HepG2 (cell line): ENCODE measurements around the gene TBX10. TPM values are rescaled to one million over a fixed set of nuclear protein-coding genes. Genes with fewer than 3 reads are reported as not detected.

ENCODE experiments used
- ATAC-seq: fragments of 200-7000 bp; cut with Tn5 transposase; 3 replicates; pipeline ENCODE4 v1.9.1; 2020; ENCODE audit warnings: mild to moderate bottlenecking, moderate library complexity
- BruUV-seq: library from RNA; stranded (reverse); fragments of 400-500 nt; replicated peaks from 2 replicates; lab custom pipeline; 2021; lab: Mats Ljungman, UMichigan
- CTCF ChIA-PET: fragments of 300-600 bp; formaldehyde crosslinking; extraction: SDS; loops from one replicate; lab custom pipeline; 2021; ENCODE audit warnings: low total read pairs, inconsistent platforms, low intra/inter-chr PET ratio; lab: Yijun Ruan, JAX
- POLR2A ChIA-PET: fragments of 350-600 bp; sonication (Branson Sonifier 250); formaldehyde crosslinking; loops from one replicate; lab custom pipeline; 2020; ENCODE audit warnings: antibody characterized with exemption, inconsistent platforms; lab: Yijun Ruan, JAX
- DNase-seq: peaks from one replicate; pipeline ENCODE4 v3.0.0-alpha.2; 2015; ENCODE audit warnings: low spot score
- FAIRE-seq: peaks from 3 replicates; lab custom pipeline; 2011; peaks lifted over from hg19 to GRCh38; lab: Jason Lieb, UNC
- H2AFZ ChIP-seq: one replicate; pipeline ENCODE4 v1.6.1; 2011; ENCODE audit warnings: low read length, inconsistent platforms
- H3K27ac ChIP-seq: fragments of 300-600 bp; 3 replicates; pipeline ENCODE4 v1.8.0; 2011; ENCODE audit warnings: mixed run types, mild to moderate bottlenecking, mixed read lengths, low read length, inconsistent platforms; ENCODE audit not compliant: insufficient read depth; ENCODE audit errors: extremely low read length
- H3K27me3 ChIP-seq, 2 experiments: fragments of 200-600 bp in 1 of 2; 2 replicates in 1 of 2; 3 replicates in 1 of 2; pipeline versions ENCODE4 v1.6.0 to v1.8.0; 2011; ENCODE audit warnings: low read length in 2 of 2, mild to moderate bottlenecking in 2 of 2, moderate library complexity in 2 of 2, inconsistent platforms in 1 of 2; ENCODE audit not compliant: insufficient read depth in 2 of 2, control insufficient read depth in 1 of 2
- H3K36me3 ChIP-seq, 2 experiments: fragments of 200-600 bp in 1 of 2; replicated peaks in 1 of 2; 2 replicates in 1 of 2; 3 replicates in 1 of 2; pipeline versions ENCODE4 v1.5.1 to v1.8.0; 2011; ENCODE audit warnings: low read length in 2 of 2, inconsistent platforms in 1 of 2; ENCODE audit not compliant: insufficient read depth in 2 of 2, control insufficient read depth in 1 of 2
- H3K4me1 ChIP-seq: 2 replicates; pipeline ENCODE4 v1.5.1; 2012; ENCODE audit warnings: low read length, inconsistent platforms; ENCODE audit not compliant: insufficient read depth
- H3K4me2 ChIP-seq: 2 replicates; pipeline ENCODE4 v1.6.0; 2011; ENCODE audit warnings: low read depth, low read length, inconsistent platforms
- H3K4me3 ChIP-seq, 3 experiments: fragments of 200-600 bp in 1 of 3; sonication (generic), shearing (Covaris generic) in 1 of 3; replicated peaks in 1 of 3; 2 replicates each; pipeline ENCODE4 v1.5.1; 2011 to 2016; ENCODE audit warnings: low read length in 3 of 3, inconsistent platforms in 2 of 3, low read depth in 2 of 3, mild to moderate bottlenecking in 2 of 3, control low read depth in 1 of 3, mixed read lengths in 1 of 3; ENCODE audit not compliant: insufficient read depth in 1 of 3
- H3K79me2 ChIP-seq: one replicate; pipeline ENCODE4 v1.6.1; 2011; ENCODE audit warnings: low read length, inconsistent platforms; ENCODE audit not compliant: insufficient read depth
- H3K9ac ChIP-seq: 2 replicates; pipeline ENCODE4 v1.6.0; 2011; ENCODE audit warnings: mild to moderate bottlenecking, low read depth, low read length, inconsistent platforms; ENCODE audit not compliant: insufficient read depth
- H3K9me3 ChIP-seq: 2 replicates; pipeline ENCODE4 v1.5.1; 2012; ENCODE audit warnings: mild to moderate bottlenecking, low read length
- H4K20me1 ChIP-seq: 2 replicates; pipeline ENCODE4 v1.6.0; 2011; ENCODE audit warnings: inconsistent platforms, mild to moderate bottlenecking, low read length, moderate library complexity; ENCODE audit not compliant: insufficient read depth
- KDM5B ChIP-seq: sonication (generic); formaldehyde crosslinking; IDR thresholded peaks from 2 replicates; pipeline ENCODE4 v1.4.0; 2020; ENCODE audit warnings: missing genetic modification reagents, mild to moderate bottlenecking, borderline replicate concordance
- ZBTB33 ChIP-seq: sonication (generic); formaldehyde crosslinking; IDR thresholded peaks from 2 replicates; pipeline ENCODE4 v1.4.0; 2020; ENCODE audit warnings: missing genetic modification reagents
- ZFP90 ChIP-seq: sonication (generic); formaldehyde crosslinking; IDR thresholded peaks from 2 replicates; pipeline ENCODE4 v1.8.0; 2022; ENCODE audit warnings: missing genetic modification reagents, mild to moderate bottlenecking, inconsistent platforms, borderline replicate concordance
- ZNF3 ChIP-seq: IDR thresholded peaks from 2 replicates; pipeline ENCODE4 v1.7.0; 2017; ENCODE audit warnings: inconsistent platforms
- ZNF460 ChIP-seq: sonication (generic); formaldehyde crosslinking; IDR thresholded peaks from 2 replicates; pipeline ENCODE4 v1.5.1; 2020; ENCODE audit warnings: missing genetic modification reagents, mild to moderate bottlenecking, borderline replicate concordance
- ZNF672 ChIP-seq: sonication (generic); formaldehyde crosslinking; IDR thresholded peaks from 2 replicates; pipeline ENCODE4 v1.8.1; 2022; ENCODE audit warnings: missing genetic modification reagents
- ZNF761 ChIP-seq: sonication (generic); formaldehyde crosslinking; conservative IDR thresholded peaks from 2 replicates; pipeline ENCODE4 v1.4.0; 2020; ENCODE audit warnings: mild to moderate bottlenecking, missing genetic modification reagents
- WGBS: methylation state at CpG from one replicate; pipeline ENCODE4 v1.1.6; 2017; ENCODE audit warnings: low lambda C conversion rate; 5-methylcytosine and 5-hydroxymethylcytosine counted together
- in situ Hi-C: cut with HindIII; loops from 2 replicates; pipeline ENCODE4 v1.10.0; 2017; ENCODE audit warnings: low pct_unique_long_range_greater_than_20kb; ENCODE audit not compliant: extremely low pct_ligation_motif_present
- intact Hi-C: fragments of 100-400 bp; cut with micrococcal nuclease; formaldehyde crosslinking; loops from one replicate; pipeline ENCODE4 v1.10.0; 2022; ENCODE audit not compliant: unreplicated experiment
- polyA plus RNA-seq, 8 experiments: library from polyadenylated mRNA; depleted of rRNA in 3 of 8; stranded (reverse) in 7 of 8; unstranded in 1 of 8; fragments of >200 nt; fragmentation: Illumina TruSeq in 4 of 8; extraction: Trizol in 4 of 8; gene quantifications; 2 replicates each; pipeline versions ENCODE4 v1.2.1 to v1.2.3, GENCODE V29; 2011 to 2016; ENCODE audit warnings: low read depth in 4 of 8, missing spikeins in 1 of 8, mixed read lengths in 1 of 8; ENCODE audit not compliant: insufficient read depth in 1 of 8
- total RNA-seq, 5 experiments: library from RNA; depleted of rRNA; stranded (reverse); fragments of >200 nt; fragmentation: Illumina TruSeq; extraction: Trizol; gene quantifications; 2 replicates each; pipeline ENCODE4 v1.2.3, GENCODE V29; 2016; ENCODE audit warnings: low read depth in 1 of 5
- TF ChIP-seq, protein P1 (sequence below): IDR thresholded peaks from 2 replicates; pipeline ENCODE4 v1.6.1; 2012; ENCODE audit warnings: low read depth, low read length, improper control_type of control experiment

The TBX10 gene
- total and polyA plus RNA-seq, 2 of the 13 experiments (the other 11 are each of a cell fraction or from before 2014, with no cell fraction given) = 0.27 to 1.7 TPM

- TF ChIP-seq ZNF3 (CRISPR knock-in tag) = no peak
- no peak for TF ChIP-seq ZFP90 (CRISPR knock-in tag)
- no peak for TF ChIP-seq ZNF460 (CRISPR knock-in tag)
- TF ChIP-seq, protein P1, sequence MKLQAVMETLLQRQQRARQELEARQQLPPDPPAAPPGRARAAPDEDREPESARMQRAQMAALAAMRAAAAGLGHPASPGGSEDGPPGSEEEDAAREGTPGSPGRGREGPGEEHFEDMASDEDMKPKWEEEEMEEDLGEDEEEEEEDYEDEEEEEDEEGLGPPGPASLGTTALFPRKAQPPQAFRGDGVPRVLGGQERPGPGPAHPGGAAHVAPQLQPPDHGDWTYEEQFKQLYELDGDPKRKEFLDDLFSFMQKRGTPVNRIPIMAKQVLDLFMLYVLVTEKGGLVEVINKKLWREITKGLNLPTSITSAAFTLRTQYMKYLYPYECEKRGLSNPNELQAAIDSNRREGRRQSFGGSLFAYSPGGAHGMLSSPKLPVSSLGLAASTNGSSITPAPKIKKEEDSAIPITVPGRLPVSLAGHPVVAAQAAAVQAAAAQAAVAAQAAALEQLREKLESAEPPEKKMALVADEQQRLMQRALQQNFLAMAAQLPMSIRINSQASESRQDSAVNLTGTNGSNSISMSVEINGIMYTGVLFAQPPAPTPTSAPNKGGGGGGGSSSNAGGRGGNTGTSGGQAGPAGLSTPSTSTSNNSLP = no peak
Measured at GRCh38 chr11:67647471-67647870, 7.9 kb upstream of the TBX10 start (continued).

DNA sequence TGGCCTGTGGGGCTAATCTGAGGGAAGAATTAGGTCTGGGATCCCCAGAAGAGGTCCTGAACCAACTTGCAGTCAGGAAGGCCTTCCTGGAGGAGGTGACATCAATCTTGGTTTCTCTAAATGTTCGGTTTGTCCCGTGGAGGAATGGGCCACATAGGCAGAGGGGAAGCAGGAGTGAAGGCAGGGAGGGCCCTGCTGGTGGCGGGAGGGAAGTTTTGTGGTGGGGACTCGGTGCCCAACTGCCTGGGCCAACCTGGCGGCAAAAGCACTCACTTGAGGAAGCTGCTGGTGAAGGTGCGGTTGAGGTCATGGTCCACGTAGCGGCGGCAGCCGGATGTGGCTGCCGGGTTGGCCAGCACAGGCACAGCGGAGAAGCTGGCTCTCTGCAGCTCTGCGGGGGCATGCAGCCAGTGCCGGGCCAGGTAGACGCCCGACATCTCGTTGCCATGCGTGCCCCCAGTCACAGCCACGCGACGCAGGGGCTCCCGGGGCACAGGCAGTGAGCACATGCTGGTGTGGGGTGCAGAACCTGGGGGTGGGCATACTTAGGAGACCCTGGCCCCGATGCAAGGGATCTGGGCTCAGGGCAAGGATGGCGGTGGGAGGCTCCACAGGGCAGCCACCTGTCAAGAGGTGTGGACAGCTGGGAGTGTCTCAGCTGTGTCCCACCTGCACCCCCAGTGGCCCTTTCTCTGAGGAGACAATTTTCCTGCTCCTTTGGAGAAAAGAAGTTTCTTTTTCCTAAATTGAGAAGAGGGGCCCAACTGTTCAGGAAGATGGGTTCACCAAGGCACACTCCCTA is 7.2 kb upstream of the TBX10 start:
- ATAC-seq (no peak), DNase-seq (no peak), FAIRE-seq (no peak)
- H3K27me3 ChIP-seq = no peaks in the 10 kb centered on the region
- WGBS = 81% methylated on average over 7 of the region's 24 CpGs
- ChIA-PET CTCF (no interaction called here), POLR2A (interaction anchor here (1.0 kb wide), 1 partner anchor 16 kb away, joined by 5 read pairs; no protein-coding TSS in a partner anchor)
- no peaks in the 10 kb centered on the region for H3K79me2 ChIP-seq
- no peak overlapping the region for H3K27ac ChIP-seq
- H3K36me3 ChIP-seq = no peaks in the 10 kb centered on the region
- BruUV-seq = no TSS peak
- intact Hi-C loops (no loop called here), in situ Hi-C loops (no loop called here)
- TF ChIP-seq KDM5B (CRISPR knock-in tag) (no peak), ZBTB33 (CRISPR knock-in tag) (peak; percentile 94), ZNF761 (CRISPR knock-in tag) (no peak), ZNF672 (CRISPR knock-in tag) (no peak)
- no peak overlapping the region for H3K9ac ChIP-seq
- peaks cover 19% of the 10 kb centered on the region for H3K4me1 ChIP-seq
- no peak overlapping the region for H3K4me3 ChIP-seq
- no peak overlapping the region for H2AFZ ChIP-seq
- H4K20me1 ChIP-seq = no peaks in the 10 kb centered on the region
- H3K9me3 ChIP-seq = no peaks in the 10 kb centered on the region
- H3K4me2 ChIP-seq = no peak overlapping the region
